GM12801 (cell line): ENCODE results near the gene OR4D9.

ENCODE experiments used
- TF ChIP-seq, protein P1 (sequence below): IDR thresholded peaks from one replicate; pipeline ENCODE4 v1.5.1; 2011; ENCODE audit warnings: control low read depth; ENCODE audit not compliant: insufficient read length; ENCODE audit errors: extremely low read depth

The OR4D9 gene

DNA sequence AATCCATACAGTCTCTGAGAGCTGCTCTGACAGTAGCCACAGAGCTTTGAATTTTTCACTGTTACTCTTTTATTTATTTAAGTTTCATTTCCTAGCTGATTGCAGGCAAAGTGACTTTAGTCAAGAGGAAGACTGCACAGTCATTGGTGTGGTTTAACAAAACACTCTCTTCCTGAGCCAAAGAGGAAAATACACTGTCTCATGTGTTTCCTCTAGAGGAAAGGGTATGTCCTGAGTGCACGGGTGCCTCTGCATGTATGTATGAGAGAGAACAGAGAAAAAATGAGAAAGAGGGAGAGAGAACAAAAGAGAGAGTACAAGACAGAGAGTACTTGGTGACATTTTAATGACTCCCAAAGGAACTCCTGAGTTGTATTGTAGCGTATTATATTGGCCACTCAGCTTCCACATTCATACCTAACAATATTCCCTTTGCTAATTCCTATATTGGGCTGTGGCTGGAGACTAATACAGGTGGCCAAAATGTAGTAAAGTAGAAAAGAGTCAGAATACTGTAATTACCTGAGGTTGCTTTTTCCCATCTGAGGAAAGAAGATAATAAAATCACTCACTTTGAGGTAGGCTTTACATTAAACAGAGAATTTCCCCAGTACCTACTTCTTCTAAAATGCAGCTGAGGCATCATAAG is at the start of gene OR4D9:
OR4D9 (plus strand) TSS at position 599 of the 649 bp plus-strand sequence. CDS start 3,374 bp downstream, outside the sequence.
- TF ChIP-seq, protein P1, sequence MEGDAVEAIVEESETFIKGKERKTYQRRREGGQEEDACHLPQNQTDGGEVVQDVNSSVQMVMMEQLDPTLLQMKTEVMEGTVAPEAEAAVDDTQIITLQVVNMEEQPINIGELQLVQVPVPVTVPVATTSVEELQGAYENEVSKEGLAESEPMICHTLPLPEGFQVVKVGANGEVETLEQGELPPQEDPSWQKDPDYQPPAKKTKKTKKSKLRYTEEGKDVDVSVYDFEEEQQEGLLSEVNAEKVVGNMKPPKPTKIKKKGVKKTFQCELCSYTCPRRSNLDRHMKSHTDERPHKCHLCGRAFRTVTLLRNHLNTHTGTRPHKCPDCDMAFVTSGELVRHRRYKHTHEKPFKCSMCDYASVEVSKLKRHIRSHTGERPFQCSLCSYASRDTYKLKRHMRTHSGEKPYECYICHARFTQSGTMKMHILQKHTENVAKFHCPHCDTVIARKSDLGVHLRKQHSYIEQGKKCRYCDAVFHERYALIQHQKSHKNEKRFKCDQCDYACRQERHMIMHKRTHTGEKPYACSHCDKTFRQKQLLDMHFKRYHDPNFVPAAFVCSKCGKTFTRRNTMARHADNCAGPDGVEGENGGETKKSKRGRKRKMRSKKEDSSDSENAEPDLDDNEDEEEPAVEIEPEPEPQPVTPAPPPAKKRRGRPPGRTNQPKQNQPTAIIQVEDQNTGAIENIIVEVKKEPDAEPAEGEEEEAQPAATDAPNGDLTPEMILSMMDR, result no peak

DNA sequence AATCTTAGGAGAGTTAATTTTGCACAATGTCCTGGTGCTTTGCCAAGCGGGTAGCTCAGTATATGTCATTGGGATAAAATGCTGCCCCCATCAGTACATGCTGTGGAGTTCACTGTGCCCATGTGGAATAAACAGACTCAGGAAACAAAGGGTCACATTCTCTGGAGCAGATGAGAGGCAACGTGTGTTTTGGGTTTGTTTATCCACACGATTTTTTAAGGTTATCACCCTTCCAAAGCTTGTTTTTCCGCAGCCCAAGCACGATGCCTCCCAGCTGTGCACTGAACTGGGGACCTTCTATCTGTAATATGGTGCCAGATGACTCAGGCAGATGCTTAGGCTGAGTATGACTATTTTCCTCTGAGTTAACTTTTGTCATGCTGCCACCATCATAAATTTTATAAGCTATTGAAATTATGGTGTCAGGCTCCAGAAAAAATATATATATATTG is 48.1 kb upstream of the OR4D9 start:
- TF ChIP-seq, protein P1, result no peak

DNA sequence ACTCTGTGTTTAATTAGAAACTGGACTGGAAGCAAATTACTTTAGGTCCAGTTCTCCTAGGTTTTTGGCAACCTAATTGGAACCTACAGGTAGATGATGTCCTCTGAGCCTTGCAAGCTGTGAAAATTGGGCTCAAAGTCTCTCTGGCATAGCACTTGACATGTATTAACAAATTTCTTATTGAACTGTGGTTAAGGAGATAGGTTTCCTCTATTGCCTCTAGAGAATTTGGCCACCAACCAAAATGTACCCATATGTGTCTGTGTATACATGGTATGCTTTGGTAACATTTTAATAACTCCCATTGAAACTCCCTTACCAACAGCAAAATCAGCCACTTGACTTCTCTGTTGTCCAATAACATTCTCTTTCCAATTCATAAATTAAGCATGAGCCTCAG is 38.3 kb upstream of the OR4D9 start, which contains the start of gene OR4D10:
OR4D10 (plus strand) TSS at position 301 of the 400 bp plus-strand sequence. CDS start 4,115 bp downstream, outside the sequence.
- TF ChIP-seq, protein P1, result no peak

DNA sequence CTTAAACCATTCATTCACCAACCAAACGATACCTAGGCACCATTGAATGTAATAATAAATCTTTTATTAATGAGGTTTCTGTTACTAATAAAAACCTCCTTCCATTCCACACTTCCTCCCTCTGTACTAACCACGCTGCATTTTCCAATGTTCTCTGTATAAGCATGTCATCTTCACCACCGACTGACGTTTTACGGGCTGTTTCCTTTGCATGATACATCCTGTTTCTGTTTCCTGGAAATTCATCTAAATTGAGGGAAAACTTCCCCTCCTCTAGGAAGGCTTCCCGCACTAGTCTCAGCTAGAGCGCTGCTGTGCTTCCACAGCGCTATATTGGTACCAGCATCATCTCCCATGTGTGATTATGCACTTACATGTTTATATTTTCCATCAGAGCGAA is 36.2 kb upstream of the OR4D9 start:
- TF ChIP-seq, protein P1, result no peak

DNA sequence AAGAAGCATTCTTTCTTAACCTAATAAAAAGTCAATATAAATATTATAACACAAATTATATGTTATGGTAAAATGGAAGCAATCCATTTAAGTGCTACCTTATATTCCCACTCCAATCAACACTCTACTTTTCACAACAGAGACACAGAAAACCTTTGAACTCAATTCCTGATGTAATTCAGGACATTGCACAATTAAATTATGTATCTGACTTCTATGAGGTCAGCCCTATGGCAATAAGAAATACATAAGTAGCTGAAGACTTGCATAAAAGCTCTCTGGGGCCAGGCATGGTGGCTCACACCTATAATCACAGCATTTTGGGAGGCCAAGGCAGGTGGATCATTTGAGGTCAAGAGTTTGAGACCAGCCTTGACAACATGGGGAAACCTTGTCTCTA is 31.4 kb upstream of the OR4D9 start:
- TF ChIP-seq, protein P1, result no peak

DNA sequence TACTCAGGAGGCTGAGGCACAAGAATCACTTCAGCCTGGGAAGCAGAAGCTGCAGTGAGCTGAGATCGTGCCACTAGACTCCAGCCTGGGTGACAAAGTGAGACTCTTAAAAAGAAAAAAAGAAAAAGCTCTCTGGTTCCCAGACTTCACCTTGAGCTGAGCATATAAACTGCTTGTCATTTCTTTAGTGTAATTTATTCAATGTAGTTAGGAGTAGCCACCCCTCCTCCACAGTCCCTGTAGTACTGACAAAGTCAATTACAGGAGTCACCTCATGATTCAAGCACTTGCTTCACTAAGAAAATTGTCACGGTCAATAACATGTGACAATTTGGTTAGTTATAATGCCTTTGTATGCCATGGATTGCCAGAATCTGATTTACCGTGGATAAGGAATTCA is 31.0 kb upstream of the OR4D9 start:
- TF ChIP-seq, protein P1, result no peak

DNA sequence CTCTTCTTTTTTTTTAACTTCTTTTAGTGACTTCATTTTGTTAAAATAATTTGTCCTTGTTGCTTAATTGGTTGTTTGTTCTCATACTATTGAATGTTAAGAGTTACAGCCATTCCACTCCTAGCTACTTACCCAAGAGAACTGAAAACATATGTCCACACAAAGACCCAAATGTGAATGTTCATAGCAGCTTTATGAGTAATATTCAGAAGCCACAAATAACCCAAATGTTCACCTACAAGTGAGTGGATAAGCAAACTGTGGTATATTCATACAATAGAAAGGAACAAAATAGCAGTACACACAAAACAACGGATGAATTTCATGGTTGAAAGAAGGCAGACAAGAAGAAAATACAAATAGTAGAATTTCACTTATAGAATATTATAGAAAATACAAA is 9.4 kb upstream of the OR4D9 start:
- TF ChIP-seq, protein P1, result no peak
